HepG2 (cell line): ENCODE measurements around the gene THRSP. TPM values are rescaled to one million over a fixed set of nuclear protein-coding genes. Genes with fewer than 3 reads are reported as not detected.

Source experiments
- ATAC-seq: fragments of 200-7000 bp; cut with Tn5 transposase; 3 replicates; pipeline ENCODE4 v1.9.1; 2020; ENCODE audit warnings: mild to moderate bottlenecking, moderate library complexity
- BruUV-seq: library from RNA; stranded (reverse); fragments of 400-500 nt; replicated peaks from 2 replicates; lab custom pipeline; 2021; lab: Mats Ljungman, UMichigan
- CTCF ChIA-PET: fragments of 300-600 bp; formaldehyde crosslinking; extraction: SDS; loops from one replicate; lab custom pipeline; 2021; ENCODE audit warnings: low total read pairs, inconsistent platforms, low intra/inter-chr PET ratio; lab: Yijun Ruan, JAX
- POLR2A ChIA-PET: fragments of 350-600 bp; sonication (Branson Sonifier 250); formaldehyde crosslinking; loops from one replicate; lab custom pipeline; 2020; ENCODE audit warnings: antibody characterized with exemption, inconsistent platforms; lab: Yijun Ruan, JAX
- DNase-seq: peaks from one replicate; pipeline ENCODE4 v3.0.0-alpha.2; 2015; ENCODE audit warnings: low spot score
- FAIRE-seq: peaks from 3 replicates; lab custom pipeline; 2011; peaks lifted over from hg19 to GRCh38; lab: Jason Lieb, UNC
- H2AFZ ChIP-seq: one replicate; pipeline ENCODE4 v1.6.1; 2011; ENCODE audit warnings: low read length, inconsistent platforms
- H3K27ac ChIP-seq: fragments of 300-600 bp; 3 replicates; pipeline ENCODE4 v1.8.0; 2011; ENCODE audit warnings: mixed run types, mild to moderate bottlenecking, mixed read lengths, low read length, inconsistent platforms; ENCODE audit not compliant: insufficient read depth; ENCODE audit errors: extremely low read length
- H3K27me3 ChIP-seq, 2 experiments: fragments of 200-600 bp in 1 of 2; 2 replicates in 1 of 2; 3 replicates in 1 of 2; pipeline versions ENCODE4 v1.6.0 to v1.8.0; 2011; ENCODE audit warnings: low read length in 2 of 2, mild to moderate bottlenecking in 2 of 2, moderate library complexity in 2 of 2, inconsistent platforms in 1 of 2; ENCODE audit not compliant: insufficient read depth in 2 of 2, control insufficient read depth in 1 of 2
- H3K36me3 ChIP-seq, 2 experiments: fragments of 200-600 bp in 1 of 2; replicated peaks in 1 of 2; 2 replicates in 1 of 2; 3 replicates in 1 of 2; pipeline versions ENCODE4 v1.5.1 to v1.8.0; 2011; ENCODE audit warnings: low read length in 2 of 2, inconsistent platforms in 1 of 2; ENCODE audit not compliant: insufficient read depth in 2 of 2, control insufficient read depth in 1 of 2
- H3K4me1 ChIP-seq: 2 replicates; pipeline ENCODE4 v1.5.1; 2012; ENCODE audit warnings: low read length, inconsistent platforms; ENCODE audit not compliant: insufficient read depth
- H3K4me2 ChIP-seq: 2 replicates; pipeline ENCODE4 v1.6.0; 2011; ENCODE audit warnings: low read depth, low read length, inconsistent platforms
- H3K4me3 ChIP-seq, 3 experiments: fragments of 200-600 bp in 1 of 3; sonication (generic), shearing (Covaris generic) in 1 of 3; replicated peaks in 1 of 3; 2 replicates each; pipeline ENCODE4 v1.5.1; 2011 to 2016; ENCODE audit warnings: low read length in 3 of 3, inconsistent platforms in 2 of 3, low read depth in 2 of 3, mild to moderate bottlenecking in 2 of 3, control low read depth in 1 of 3, mixed read lengths in 1 of 3; ENCODE audit not compliant: insufficient read depth in 1 of 3
- H3K79me2 ChIP-seq: one replicate; pipeline ENCODE4 v1.6.1; 2011; ENCODE audit warnings: low read length, inconsistent platforms; ENCODE audit not compliant: insufficient read depth
- H3K9ac ChIP-seq: 2 replicates; pipeline ENCODE4 v1.6.0; 2011; ENCODE audit warnings: mild to moderate bottlenecking, low read depth, low read length, inconsistent platforms; ENCODE audit not compliant: insufficient read depth
- H3K9me3 ChIP-seq: 2 replicates; pipeline ENCODE4 v1.5.1; 2012; ENCODE audit warnings: mild to moderate bottlenecking, low read length
- H4K20me1 ChIP-seq: 2 replicates; pipeline ENCODE4 v1.6.0; 2011; ENCODE audit warnings: inconsistent platforms, mild to moderate bottlenecking, low read length, moderate library complexity; ENCODE audit not compliant: insufficient read depth
- AFF4 ChIP-seq: sonication (generic); formaldehyde crosslinking; IDR thresholded peaks from 2 replicates; pipeline ENCODE4 v1.4.0; 2020; ENCODE audit warnings: missing genetic modification reagents
- ARID2 ChIP-seq: sonication (generic); formaldehyde crosslinking; IDR thresholded peaks from 2 replicates; pipeline ENCODE4 v1.8.1; 2022; ENCODE audit warnings: mild to moderate bottlenecking, missing genetic modification reagents, borderline replicate concordance
- ATF7-NPFF ChIP-seq: sonication (generic); formaldehyde crosslinking; IDR thresholded peaks from 2 replicates; pipeline ENCODE4 v1.8.1; 2023; ENCODE audit warnings: mild to moderate bottlenecking, low read depth, missing genetic modification reagents, moderate library complexity
- FOXA1 ChIP-seq, 2 experiments: fragments of 450-650 bp in 1 of 2; sonication (generic) in 1 of 2; formaldehyde crosslinking in 1 of 2; IDR thresholded peaks; 2 replicates each; pipeline versions ENCODE4 v1.4.0 to v1.6.1; 2016 to 2020; ENCODE audit warnings: missing genetic modification reagents in 1 of 2
- GLI4 ChIP-seq: sonication (generic); formaldehyde crosslinking; IDR thresholded peaks from 2 replicates; pipeline ENCODE4 v1.5.1; 2020; ENCODE audit warnings: missing genetic modification reagents, mild to moderate bottlenecking, moderate library complexity, borderline replicate concordance
- RFXANK ChIP-seq: IDR thresholded peaks from 2 replicates; pipeline ENCODE4 v1.6.1; 2016
- SKI ChIP-seq: fragments of 450-650 bp; IDR thresholded peaks from one replicate; pipeline ENCODE4 v1.6.1; 2018; ENCODE audit warnings: mild to moderate bottlenecking; ENCODE audit not compliant: partially characterized antibody
- YEATS2 ChIP-seq: sonication (generic); formaldehyde crosslinking; IDR thresholded peaks from 2 replicates; pipeline ENCODE4 v1.4.0; 2020; ENCODE audit warnings: missing genetic modification reagents, borderline replicate concordance
- ZNF703 ChIP-seq: sonication (generic); formaldehyde crosslinking; IDR thresholded peaks from 2 replicates; pipeline ENCODE4 v1.5.1; 2020; ENCODE audit warnings: missing genetic modification reagents, mild to moderate bottlenecking, moderate library complexity, borderline replicate concordance
- ZNF816 ChIP-seq: sonication (generic); formaldehyde crosslinking; IDR thresholded peaks from 2 replicates; pipeline ENCODE4 v1.8.0; 2022; ENCODE audit warnings: missing genetic modification reagents, mild to moderate bottlenecking, borderline replicate concordance
- WGBS: methylation state at CpG from one replicate; pipeline ENCODE4 v1.1.6; 2017; ENCODE audit warnings: low lambda C conversion rate; 5-methylcytosine and 5-hydroxymethylcytosine counted together
- in situ Hi-C: cut with HindIII; loops from 2 replicates; pipeline ENCODE4 v1.10.0; 2017; ENCODE audit warnings: low pct_unique_long_range_greater_than_20kb; ENCODE audit not compliant: extremely low pct_ligation_motif_present
- intact Hi-C: fragments of 100-400 bp; cut with micrococcal nuclease; formaldehyde crosslinking; loops from one replicate; pipeline ENCODE4 v1.10.0; 2022; ENCODE audit not compliant: unreplicated experiment
- polyA plus RNA-seq, 8 experiments: library from polyadenylated mRNA; depleted of rRNA in 3 of 8; stranded (reverse) in 7 of 8; unstranded in 1 of 8; fragments of >200 nt; fragmentation: Illumina TruSeq in 4 of 8; extraction: Trizol in 4 of 8; gene quantifications; 2 replicates each; pipeline versions ENCODE4 v1.2.1 to v1.2.3, GENCODE V29; 2011 to 2016; ENCODE audit warnings: low read depth in 4 of 8, missing spikeins in 1 of 8, mixed read lengths in 1 of 8; ENCODE audit not compliant: insufficient read depth in 1 of 8
- total RNA-seq, 5 experiments: library from RNA; depleted of rRNA; stranded (reverse); fragments of >200 nt; fragmentation: Illumina TruSeq; extraction: Trizol; gene quantifications; 2 replicates each; pipeline ENCODE4 v1.2.3, GENCODE V29; 2016; ENCODE audit warnings: low read depth in 1 of 5
- TF ChIP-seq, protein P1 (sequence below): sonication (generic); formaldehyde crosslinking; IDR thresholded peaks from 2 replicates; pipeline ENCODE4 v1.5.1; 2020; ENCODE audit warnings: mild to moderate bottlenecking, missing genetic modification reagents
- TF ChIP-seq, protein P2 (sequence below): sonication (generic); formaldehyde crosslinking; IDR thresholded peaks from 2 replicates; pipeline ENCODE4 v1.5.0; 2020; ENCODE audit warnings: mild to moderate bottlenecking, missing genetic modification reagents

Gene THRSP
- total and polyA plus RNA-seq, 2 of the 13 experiments (the other 11 are each of a cell fraction or from before 2014, with no cell fraction given), result 0.13 to 0.58 TPM

DNA sequence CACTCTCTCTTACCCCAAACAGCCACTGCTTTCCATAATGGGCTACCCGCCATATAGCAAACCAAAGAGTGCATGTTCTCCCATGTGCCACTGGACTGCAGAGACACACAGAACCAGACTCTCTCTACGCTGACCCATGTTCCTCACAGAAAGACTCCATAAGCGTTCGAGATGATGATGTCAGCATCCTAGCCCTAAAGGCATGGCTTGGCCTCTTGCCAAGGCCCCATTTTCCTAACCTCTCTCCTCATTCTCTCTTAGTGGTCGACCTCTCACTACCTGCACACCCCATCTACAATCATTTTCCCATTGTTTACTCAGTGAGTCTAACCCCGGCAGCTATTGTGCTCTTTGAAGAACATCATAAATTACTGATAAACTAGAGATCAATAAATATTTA is 11.1 kb downstream of the THRSP start (continued):
- TF ChIP-seq GLI4 (no peak), ATF7-NPFF (no peak), ZNF703 (CRISPR knock-in tag) (no peak), ZNF816 (CRISPR knock-in tag) (no peak), FOXA1 (IDR thresholded peaks at IDR 0.05) (no peak), FOXA1 (CRISPR knock-in tag; IDR thresholded peaks at IDR 0.05) (peak; percentile 27; the same call in 1 of the 2 replicates), ARID2 (CRISPR knock-in tag) (no peak), YEATS2 (CRISPR knock-in tag) (no peak), RFXANK (no peak)
- TF ChIP-seq, protein P1, sequence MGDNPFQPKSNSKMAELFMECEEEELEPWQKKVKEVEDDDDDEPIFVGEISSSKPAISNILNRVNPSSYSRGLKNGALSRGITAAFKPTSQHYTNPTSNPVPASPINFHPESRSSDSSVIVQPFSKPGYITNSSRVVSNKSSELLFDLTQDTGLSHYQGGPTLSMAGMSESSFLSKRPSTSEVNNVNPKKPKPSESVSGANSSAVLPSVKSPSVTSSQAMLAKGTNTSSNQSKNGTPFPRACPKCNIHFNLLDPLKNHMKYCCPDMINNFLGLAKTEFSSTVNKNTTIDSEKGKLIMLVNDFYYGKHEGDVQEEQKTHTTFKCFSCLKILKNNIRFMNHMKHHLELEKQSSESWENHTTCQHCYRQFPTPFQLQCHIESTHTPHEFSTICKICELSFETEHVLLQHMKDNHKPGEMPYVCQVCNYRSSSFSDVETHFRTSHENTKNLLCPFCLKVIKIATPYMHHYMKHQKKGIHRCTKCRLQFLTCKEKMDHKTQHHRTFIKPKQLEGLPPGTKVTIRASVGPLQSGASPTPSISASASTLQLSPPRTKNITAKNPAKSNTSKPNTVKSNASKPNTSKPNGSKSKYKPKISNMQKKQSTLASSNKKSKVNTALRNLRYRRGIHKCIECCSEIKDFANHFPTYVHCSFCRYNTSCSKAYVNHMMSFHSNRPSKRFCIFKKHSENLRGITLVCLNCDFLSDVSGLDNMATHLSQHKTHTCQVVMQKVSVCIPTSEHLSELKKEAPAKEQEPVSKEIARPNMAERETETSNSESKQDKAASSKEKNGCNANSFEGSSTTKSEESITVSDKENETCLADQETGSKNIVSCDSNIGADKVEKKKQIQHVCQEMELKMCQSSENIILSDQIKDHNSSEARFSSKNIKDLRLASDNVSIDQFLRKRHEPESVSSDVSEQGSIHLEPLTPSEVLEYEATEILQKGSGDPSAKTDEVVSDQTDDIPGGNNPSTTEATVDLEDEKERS (CRISPR knock-in tag), result no peak

DNA sequence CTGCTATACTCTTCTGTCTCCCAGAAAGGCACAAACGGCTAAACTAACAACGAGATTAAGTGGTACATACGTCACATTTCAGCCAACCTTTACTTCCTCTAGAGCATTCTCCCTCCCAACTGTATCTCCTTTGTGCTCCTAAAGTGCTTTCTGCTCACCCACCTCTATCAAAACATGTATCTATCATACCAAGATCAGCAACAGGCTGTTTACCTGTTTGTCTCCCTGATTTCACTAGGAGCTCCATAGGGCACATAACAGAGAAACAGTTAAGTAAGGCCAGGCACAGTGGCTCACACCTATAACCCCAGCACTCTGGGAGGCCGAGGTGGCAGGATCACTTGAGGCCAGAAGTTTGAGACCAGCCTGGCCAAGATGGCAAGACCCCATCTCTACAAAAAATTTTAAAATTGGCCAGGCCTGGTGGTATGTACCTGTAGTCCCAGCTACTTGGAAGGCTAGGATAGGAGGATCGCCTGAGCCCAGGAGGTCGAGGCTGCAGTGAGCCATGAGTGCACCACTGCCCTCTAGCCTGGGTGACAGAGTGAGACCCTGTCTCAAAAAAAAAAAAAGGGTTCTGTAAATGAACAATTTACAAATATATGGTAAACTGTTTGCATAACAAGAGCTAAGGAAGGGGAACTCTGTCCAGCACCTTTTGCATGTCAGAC is 13.2 kb downstream of the THRSP start:
- H3K27ac ChIP-seq, result peak overlapping the region; percentile 21
- H3K27me3 ChIP-seq, result no peaks in the 10 kb centered on the region; a peak in 1 of 5 replicates
- H4K20me1 ChIP-seq, result peaks cover 36% of the 10 kb centered on the region
- in situ Hi-C loops (no loop called here), intact Hi-C loops (loop anchor here (5.0 kb wide), 1 partner anchor 110 kb away; the partner anchor contains the start of genes KCTD21 and USP35)
- H3K4me1 ChIP-seq, result peaks cover 79% of the 10 kb centered on the region
- ATAC-seq, result no peak
- H3K9ac ChIP-seq, result peak overlapping the region; percentile 25; the same call in 1 of the 2 replicates
- H2AFZ ChIP-seq, result no peak overlapping the region
- 52% methylated on average over 6 of the region's 6 CpGs for WGBS
- H3K4me3 ChIP-seq, result peak overlapping the region; percentile 5 to 96 (median 86); a peak in 5 of 6 replicates
- H3K4me2 ChIP-seq, result peak overlapping the region; percentile 84
- no peak for DNase-seq
- POLR2A ChIA-PET, result interaction anchor here (1.1 to 5.0 kb wide), 8 partner anchors 10 to 94 kb away, joined by 3 to 37 read pairs (median 8); partner anchors contain the start of genes ALG8 and INTS4
- H3K79me2 ChIP-seq, result peaks cover 79% of the 10 kb centered on the region
- CTCF ChIA-PET, result no interaction called here
- H3K36me3 ChIP-seq, result peaks cover 2 to 24% of the 10 kb centered on the region in 2 experiments
- no TSS peak for BruUV-seq
- H3K9me3 ChIP-seq, result no peaks in the 10 kb centered on the region
- no peak for FAIRE-seq
- TF ChIP-seq SKI (no peak), AFF4 (CRISPR knock-in tag) (no peak)
- TF ChIP-seq, protein P2, sequence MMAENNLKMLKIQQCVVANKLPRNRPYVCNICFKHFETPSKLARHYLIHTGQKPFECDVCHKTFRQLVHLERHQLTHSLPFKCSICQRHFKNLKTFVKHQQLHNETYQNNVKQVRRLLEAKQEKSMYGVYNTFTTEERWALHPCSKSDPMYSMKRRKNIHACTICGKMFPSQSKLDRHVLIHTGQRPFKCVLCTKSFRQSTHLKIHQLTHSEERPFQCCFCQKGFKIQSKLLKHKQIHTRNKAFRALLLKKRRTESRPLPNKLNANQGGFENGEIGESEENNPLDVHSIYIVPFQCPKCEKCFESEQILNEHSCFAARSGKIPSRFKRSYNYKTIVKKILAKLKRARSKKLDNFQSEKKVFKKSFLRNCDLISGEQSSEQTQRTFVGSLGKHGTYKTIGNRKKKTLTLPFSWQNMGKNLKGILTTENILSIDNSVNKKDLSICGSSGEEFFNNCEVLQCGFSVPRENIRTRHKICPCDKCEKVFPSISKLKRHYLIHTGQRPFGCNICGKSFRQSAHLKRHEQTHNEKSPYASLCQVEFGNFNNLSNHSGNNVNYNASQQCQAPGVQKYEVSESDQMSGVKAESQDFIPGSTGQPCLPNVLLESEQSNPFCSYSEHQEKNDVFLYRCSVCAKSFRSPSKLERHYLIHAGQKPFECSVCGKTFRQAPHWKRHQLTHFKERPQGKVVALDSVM (CRISPR knock-in tag), result peak; percentile 95
